ENCODE data around the gene SERPINA9.

DNA sequence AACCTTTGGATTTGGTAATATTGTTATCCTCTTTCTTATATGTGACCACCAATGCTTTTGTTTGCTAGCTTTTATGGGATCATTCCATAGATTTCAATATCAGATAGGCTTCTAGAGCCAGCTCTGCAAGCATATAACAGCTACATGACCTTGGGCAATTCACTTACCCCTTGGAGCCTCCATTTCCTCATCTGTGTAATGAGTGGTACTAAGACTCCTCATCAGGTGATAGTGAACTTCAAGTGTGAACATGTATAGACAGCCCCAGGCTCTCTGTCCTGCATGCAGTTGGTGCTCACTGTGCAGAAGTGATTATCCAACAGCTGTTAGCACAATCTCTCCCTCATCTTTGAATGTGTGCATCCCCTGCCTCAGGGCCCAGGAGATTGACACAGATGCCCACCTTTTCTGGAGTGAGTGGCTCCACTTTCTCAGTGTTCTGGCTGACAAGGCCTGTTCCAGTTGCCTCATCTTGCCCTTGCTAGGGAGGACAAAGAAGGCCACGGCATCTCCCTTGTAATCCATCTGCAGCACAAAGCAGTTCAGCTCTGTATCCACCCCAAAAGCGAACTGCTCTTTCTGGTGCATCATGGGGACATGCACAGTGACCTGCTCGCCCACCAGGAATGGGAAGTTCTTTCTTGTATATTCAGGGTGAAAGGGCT is 9.2 kb downstream of the SERPINA9 start:
- TF ChIP-seq, protein P1, sequence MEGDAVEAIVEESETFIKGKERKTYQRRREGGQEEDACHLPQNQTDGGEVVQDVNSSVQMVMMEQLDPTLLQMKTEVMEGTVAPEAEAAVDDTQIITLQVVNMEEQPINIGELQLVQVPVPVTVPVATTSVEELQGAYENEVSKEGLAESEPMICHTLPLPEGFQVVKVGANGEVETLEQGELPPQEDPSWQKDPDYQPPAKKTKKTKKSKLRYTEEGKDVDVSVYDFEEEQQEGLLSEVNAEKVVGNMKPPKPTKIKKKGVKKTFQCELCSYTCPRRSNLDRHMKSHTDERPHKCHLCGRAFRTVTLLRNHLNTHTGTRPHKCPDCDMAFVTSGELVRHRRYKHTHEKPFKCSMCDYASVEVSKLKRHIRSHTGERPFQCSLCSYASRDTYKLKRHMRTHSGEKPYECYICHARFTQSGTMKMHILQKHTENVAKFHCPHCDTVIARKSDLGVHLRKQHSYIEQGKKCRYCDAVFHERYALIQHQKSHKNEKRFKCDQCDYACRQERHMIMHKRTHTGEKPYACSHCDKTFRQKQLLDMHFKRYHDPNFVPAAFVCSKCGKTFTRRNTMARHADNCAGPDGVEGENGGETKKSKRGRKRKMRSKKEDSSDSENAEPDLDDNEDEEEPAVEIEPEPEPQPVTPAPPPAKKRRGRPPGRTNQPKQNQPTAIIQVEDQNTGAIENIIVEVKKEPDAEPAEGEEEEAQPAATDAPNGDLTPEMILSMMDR (IDR thresholded peaks at IDR 0.05; ENCODE audit: borderline replicate concordance, extremely low read depth, low read length, poor library complexity, severe bottlenecking) = no peak
- no peak for TF ChIP-seq EZH2 (IDR thresholded peaks at IDR 0.05; ENCODE audit: borderline replicate concordance, low read depth, low read length, severe bottlenecking)
